ENCODE data around the gene ERC2.

ERC2 gene

DNA sequence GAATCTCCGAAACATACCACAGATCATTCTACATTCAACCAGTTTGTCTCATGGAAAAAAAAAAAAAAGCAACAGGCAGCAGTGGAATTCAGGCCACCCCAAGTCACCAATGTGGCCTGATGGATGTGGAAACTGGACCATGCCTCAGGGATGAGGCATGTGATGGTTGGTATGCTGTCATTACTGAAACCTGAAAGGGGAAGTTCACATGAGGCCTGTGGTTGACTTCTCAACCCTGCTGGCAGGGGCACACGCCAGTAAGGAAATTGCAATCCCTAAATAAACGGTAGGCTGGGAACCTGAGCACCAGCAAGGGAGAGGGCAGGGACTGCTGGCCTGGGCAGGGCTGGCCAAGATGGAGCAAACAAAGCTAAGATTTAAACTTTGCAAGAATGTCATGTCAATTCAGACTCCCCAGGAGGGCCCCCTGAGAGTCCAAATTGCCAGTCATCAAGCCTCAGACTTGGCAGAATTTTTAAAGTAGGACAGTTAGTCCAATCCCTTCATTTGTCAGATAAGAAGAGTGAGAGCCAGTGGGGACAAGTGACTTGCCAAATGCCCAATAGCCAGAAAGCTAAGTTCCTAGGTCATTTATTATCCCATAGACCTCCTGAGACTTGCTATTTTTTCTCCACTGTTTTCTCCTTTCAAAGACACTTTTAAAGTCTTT lies 310.4 kb downstream of the ERC2 start:
- no peak overlapping the region for H3K4me3 ChIP-seq (ENCODE audit: low read length)
- no peak for DNase-seq (ENCODE audit: low read depth, low spot score)

DNA sequence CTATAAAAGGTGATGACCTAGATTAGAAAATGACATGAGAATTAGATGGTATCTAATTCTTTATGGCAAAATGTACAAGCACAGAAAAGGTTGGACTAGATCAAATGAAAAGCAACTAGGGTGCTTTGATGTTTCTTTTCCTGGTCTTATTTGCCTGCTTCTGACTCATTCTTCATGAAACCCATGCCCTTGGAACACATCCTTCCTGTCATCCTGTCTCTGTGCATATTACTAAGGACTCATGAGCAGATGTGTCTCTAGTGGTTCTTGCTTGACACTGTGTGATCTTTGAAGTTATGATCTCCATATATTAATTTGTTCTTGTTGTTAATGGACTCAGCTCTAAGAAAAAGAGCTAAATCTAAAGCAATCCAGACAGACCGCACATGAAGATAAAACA lies 314.0 kb downstream of the ERC2 start:
- no peak overlapping the region for H3K4me3 ChIP-seq (ENCODE audit: low read length)
- peak; percentile 3 for DNase-seq (ENCODE audit: low read depth, low spot score)

DNA sequence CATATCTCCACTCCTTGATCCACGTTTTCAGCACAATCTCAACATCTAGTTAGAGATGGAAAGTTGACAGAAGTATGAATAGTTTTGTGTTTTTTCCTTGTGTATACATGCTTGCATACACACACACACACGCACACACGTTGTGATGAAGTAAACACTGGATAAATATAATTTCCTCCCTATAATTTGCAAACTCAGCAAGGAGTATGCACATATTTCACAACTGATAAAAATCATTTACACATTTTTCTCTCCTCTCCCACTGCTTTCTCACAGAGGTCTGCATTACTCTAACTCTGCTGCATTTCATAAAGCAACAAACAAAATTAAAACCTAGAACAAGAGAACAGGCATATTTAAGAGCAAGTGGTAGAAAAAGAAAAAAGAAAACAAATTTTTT lies 320.9 kb downstream of the ERC2 start:
- no peak overlapping the region for H3K4me3 ChIP-seq (ENCODE audit: low read length)
- no peak for DNase-seq (ENCODE audit: low read depth, low spot score)

DNA sequence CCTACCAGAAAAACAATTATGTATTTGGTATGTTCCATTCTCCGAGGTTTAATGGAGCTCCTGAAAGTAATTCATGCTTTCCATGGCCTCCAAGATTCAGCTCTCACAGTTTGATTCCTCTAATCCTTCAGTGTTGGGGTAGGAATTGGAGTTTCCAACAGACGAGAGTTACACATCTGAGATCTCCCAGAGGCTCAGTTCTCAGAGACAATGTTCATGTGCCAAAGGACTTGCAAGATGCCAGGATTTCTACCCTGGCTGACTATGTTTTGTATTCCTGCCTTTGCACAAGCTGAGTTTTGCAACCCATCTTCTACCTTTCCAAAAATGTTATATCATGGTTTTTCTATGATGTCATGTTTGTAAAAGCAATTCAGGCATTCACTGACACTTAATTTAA lies 322.9 kb downstream of the ERC2 start:
- no peak for DNase-seq (ENCODE audit: low read depth, low spot score)
- no peak overlapping the region for H3K4me3 ChIP-seq (ENCODE audit: low read length)

DNA sequence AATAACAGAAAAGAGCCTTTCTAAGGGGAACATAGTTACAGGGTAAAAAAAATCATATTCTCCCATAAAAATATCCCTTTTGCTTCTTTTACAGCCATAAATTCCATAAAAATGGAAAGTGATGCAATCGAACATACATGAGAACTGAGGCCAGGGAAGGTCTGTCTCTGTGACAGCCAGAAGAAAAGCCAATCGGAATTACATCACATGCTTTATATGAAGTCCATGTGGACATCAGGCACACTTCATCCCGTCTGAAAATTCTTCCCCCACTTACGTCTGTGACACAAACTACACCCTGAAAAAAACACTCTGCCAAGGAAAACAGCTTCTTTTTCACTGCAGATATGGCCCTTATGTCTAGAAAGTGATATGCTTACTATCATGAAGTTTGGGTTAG lies 323.5 kb downstream of the ERC2 start:
- DNase-seq (ENCODE audit: low read depth, low spot score): no peak
- no peak overlapping the region for H3K4me3 ChIP-seq (ENCODE audit: low read length)

DNA sequence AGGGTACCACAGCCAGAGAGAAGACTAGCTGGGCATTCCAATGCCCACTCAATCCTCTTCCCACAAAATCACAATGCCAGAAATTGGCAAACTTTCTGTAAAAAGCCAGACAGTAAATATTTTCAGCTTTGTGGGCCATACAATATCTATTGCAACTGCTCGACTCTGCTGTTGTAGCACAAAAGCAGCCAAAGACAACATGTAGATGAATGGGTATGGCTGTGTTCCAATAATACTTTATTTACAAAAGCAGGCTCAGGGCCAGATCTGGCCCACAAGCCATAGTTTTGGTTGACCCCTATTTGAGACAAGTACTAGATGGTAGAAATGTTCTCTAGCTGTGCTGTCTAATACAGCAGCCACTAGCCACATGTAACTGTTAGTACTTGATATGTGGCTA lies 330.9 kb downstream of the ERC2 start:
- H3K4me3 ChIP-seq (ENCODE audit: low read length): no peak overlapping the region
- DNase-seq (ENCODE audit: low read depth, low spot score): no peak

DNA sequence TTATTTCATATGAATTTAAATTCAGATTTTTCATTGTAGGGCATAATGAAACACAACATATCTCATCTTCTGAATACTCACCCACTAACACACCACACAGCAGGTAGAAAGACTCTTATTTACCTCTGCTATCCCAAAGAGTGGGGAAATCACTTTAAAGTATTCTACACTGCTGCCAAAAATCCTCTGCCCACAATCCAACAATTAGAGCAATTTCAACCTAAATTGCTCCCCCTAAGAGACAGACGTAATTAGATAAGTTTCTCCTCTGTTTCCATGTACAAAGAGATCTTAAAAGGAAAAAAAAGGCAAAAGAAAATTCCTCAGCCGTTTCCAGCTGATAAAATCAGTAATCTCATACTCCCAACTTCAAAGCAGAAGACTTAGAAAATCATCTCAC lies 331.8 kb downstream of the ERC2 start:
- H3K4me3 ChIP-seq (ENCODE audit: low read length): no peak overlapping the region
- no peak for DNase-seq (ENCODE audit: low read depth, low spot score)

DNA sequence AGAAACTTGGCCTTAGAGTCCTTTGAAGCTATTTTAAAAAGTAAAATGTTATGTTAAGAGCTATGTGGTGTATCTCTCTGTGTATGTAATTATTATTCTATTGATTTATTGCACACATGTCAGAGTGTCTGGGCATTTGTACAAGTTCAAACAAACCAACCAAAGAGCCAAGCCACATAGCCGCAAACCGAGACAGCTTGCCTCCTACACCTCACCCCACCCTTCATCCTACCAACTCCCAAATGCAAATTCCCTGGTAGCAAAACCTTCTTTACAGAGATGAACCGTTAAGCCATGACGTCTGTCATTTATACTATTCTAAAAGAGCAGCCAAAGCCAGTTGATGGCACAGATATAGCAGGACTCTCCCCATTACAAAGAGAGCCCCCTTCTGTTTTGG lies 332.3 kb downstream of the ERC2 start:
- no peak for DNase-seq (ENCODE audit: low read depth, low spot score)
- H3K4me3 ChIP-seq (ENCODE audit: low read length): no peak overlapping the region

DNA sequence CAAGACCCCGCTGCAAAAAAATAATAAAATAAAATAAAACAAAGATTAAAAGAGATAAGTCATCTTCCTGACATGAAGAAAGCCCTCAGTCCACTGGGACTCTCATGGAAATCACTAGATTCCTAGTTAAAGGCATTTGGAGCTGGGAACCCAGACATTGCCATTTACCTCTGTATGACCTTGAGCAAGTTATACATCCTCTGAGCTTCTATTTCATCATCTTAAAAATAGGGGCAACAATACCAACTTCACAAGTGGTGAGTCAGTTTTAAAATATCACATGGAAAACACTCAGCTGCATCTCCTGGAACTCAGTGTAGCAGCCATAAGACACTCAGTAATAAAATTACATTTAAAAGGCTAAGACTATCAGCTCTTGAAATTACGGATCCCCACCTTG lies 334.8 kb downstream of the ERC2 start:
- no peak overlapping the region for H3K4me3 ChIP-seq (ENCODE audit: low read length)
- DNase-seq (ENCODE audit: low read depth, low spot score): no peak

DNA sequence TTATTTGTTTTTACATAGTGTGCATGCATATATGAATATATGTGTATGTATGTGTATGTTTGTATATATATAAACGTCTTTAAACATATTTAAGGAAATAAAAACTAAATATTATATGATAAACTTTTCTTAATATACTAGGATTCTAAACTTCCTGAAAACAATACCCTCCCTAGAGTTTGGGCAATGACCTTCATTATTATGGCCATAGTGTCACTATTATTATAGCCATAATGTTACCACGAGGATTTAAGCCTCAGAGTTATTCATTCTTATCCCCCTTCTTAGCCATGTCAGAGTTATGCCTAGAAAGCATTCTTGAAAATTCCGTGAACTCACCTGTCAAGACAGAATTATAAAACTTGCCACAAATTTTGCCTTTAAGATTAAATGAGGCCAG lies 335.5 kb downstream of the ERC2 start:
- no peak overlapping the region for H3K4me3 ChIP-seq (ENCODE audit: low read length)
- no peak for DNase-seq (ENCODE audit: low read depth, low spot score)

DNA sequence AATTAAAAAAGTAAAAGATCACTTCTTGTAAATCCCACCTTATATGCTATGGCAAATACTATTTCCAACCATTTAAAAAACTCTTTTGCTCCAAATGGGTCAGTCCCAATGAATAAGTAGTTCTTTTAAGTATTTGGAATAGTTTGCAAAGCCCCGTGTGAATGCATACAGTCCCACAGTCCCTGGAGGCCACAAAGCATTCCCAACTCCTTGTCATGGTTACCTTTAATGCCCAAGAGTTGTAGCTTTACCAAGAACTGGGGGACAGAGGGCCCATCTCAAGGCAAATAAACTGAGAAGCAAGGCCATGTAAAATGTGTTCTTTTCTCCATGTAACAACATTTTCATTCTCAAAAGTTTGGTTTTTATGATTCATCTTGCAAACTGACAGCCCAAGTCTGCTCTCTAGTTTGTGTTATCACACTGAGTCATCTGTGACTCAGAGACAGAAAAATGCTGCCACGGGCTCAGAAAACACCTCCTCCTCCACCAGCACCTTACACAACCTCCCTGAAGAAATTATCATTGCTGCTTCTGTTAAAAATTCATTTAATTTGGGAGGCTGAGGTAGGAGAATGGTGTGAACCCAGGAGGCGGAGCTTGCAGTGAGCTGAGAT lies 336.2 kb downstream of the ERC2 start:
- H3K4me3 ChIP-seq (ENCODE audit: low read length): no peak overlapping the region
- DNase-seq (ENCODE audit: low read depth, low spot score): no peak

DNA sequence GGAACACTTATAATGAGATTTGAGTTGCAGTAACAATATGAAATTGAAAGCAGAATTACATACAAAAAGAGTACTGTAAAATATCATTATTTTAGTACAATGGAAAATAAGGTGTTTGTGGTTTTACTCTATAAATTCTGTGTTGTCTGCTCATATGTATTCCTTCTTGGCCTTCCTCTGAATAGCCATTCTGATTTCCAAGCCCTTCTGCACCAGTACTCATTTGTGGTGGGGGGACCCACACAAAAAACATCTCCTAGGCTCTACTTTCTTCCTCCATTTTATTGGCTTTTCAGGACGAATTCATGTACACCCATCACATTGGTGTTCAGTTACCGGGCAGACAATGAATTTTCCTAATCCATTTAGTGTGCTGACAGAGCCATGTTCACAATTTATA lies 338.2 kb downstream of the ERC2 start:
- no peak for DNase-seq (ENCODE audit: low read depth, low spot score)
- H3K4me3 ChIP-seq (ENCODE audit: low read length): no peak overlapping the region

DNA sequence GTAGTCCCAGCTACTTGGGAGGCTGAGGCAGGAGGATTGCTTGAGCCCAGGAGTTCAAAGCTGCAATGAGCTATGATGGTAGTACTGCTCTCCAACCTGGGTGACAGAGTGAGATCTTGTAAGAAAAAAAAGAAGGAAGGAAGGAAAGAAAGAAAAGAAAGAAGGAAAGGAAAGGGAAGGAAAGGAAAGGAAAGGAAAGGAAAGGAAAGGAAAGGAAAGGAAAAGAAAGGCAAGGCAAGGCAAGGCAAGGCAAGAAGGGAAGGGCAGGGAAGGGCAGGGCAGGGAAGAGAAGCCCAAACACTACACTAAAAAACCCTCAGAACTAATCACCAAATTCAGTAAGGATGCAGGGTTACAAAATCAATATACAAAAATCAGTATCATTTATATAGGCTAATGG lies 341.6 kb downstream of the ERC2 start:
- H3K4me3 ChIP-seq (ENCODE audit: low read length): no peak overlapping the region

DNA sequence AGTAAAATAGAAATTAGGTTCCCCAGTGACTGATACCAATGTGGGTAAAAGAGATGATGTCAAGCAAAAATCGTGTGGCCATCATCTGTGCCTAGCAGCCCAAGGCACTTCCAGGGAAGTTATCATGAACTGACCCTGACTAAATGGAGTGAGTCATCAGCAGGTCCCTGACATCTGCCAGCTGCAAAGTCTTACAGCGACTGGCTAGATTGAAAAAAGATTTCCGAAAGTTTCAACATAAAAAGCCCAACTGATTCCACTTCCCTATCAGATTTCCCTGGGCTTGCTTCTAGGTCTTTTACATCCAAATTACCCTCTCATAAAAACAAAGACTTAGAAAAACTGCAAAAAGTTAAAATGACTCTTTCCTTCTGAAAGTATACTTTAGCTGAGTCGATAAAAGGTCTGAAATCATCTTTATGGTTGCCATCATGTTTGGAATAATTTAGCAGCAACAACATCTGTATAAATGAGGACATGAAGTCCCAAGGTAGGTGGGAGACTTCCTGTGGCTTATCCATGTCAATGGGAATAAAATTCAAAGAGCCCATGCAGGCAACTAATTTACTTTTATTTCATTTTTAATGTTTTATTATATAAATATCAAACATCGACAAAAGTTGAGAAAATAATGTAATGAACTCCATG lies 342.8 kb downstream of the ERC2 start:
- no peak for DNase-seq (ENCODE audit: low read depth, low spot score)
- no peak overlapping the region for H3K4me3 ChIP-seq (ENCODE audit: low read length)

More for the DNA sequence above, 341.6 kb downstream of the ERC2 start:
- DNase-seq (ENCODE audit: low read depth, low spot score): no peak

DNA sequence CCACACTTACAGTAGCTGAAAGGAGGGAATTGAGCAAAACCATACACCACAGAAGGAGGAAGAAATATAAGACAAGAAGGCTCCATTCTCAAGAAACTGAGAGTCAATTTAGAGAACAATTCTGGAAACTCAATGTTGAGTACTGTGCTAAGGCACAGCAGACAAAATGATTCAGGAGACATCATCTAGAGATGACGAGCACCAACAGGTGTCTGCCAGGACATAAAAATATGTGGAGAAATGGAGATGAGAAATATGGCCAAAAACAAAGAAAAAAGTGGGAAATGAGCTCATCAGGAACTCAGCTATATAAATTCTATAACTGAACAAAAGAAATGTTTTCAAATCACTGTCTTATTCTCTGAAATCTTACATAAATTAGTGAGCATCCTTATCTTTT lies 343.7 kb downstream of the ERC2 start:
- no peak for DNase-seq (ENCODE audit: low read depth, low spot score)
- no peak overlapping the region for H3K4me3 ChIP-seq (ENCODE audit: low read length)

DNA sequence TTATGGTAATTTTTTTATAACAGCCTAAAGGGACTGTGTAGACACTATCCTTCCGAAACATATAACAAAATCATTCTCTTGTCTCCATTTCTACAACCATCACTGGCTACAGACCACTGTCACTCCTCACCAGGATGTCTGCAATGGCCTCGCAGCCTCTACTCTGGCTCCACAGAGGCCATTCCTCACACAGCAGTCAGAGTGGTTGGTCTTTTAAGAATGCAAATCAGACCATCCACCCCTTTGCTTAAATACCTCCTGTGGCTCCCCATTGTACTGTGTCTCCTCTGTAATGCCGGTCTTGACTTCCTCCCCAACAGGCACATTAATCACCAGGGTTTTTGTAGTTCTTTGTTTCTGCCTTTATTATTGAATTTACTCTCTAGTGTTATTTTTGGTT lies 344.8 kb downstream of the ERC2 start:
- no peak overlapping the region for H3K4me3 ChIP-seq (ENCODE audit: low read length)
- DNase-seq (ENCODE audit: low read depth, low spot score): no peak

DNA sequence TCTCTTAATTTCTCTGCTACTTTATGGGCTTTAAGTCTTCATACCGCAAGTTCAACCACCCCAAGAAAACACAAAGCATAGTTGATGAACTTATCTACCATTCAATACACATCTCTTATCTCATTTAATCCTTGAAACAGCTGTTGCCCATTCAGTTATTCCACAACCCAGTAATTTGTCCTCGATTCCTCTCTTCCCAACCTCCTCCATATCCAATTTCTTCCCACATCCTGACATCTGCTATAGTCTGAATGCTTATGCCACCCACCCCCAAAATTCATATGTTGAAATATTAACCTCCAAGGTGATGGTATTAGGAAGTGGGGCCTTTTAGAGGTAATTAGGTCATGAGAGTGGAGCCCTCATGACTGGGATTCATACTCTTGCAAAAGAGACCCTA lies 345.4 kb downstream of the ERC2 start:
- no peak overlapping the region for H3K4me3 ChIP-seq (ENCODE audit: low read length)
- DNase-seq (ENCODE audit: low read depth, low spot score): no peak

DNA sequence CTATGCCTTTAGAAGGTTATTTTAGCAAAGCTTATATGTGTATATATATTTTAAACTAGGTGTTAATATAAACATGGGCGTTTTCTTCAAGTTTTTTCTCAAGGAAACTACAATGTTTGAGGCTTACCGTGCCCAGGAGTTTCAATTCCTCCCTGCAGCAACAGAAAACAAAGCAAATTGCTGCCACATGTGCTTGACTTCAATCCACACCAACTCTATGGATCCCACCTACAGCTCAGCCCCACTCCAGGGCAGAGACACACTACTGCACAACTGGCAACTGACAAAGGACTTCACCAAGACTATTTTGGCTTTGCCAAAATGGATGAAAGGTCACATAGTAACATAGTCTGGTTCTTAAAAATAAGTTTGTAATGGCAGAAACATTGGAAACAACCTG lies 346.6 kb downstream of the ERC2 start:
- no peak for DNase-seq (ENCODE audit: low read depth, low spot score)

DNA sequence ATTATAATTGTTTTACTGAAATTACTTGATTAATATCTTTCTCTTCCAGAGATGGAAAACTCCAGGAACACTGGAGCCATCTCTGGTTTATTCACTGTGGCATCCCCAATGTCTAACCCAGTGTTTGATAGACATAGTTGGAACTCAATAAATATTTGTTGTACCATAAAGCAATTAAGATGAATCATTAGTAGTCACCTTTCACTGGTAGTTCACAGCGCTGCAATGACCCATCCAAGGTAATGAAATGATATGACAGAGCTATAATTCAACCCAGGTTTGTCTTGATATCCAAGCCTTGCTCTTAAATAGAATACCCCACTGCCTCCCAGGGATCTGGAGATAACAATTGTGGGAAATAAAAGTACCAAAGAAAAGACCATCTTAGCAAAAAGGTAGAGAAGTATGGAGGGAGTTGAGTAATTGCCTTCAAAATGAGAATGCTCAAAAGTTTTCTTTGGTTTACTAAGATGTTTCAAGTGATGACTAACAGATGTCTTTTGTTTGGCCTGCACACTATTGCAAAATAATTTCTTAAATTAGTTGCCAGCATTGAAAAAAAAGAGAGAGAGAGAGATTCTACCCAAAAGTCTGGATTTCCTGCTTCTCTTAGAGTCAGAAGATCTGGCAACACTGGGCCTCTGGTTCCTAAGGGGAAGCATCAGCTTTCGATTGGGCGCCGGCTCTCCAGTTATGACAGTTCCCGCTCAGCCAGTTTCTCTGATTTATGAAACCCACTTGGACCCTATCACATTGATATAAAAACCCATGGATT lies 348.5 kb downstream of the ERC2 start:
- no peak overlapping the region for H3K4me3 ChIP-seq (ENCODE audit: low read length)
- DNase-seq (ENCODE audit: low read depth, low spot score): no peak

More for the DNA sequence above, 346.6 kb downstream of the ERC2 start:
- H3K4me3 ChIP-seq (ENCODE audit: low read length): no peak overlapping the region

DNA sequence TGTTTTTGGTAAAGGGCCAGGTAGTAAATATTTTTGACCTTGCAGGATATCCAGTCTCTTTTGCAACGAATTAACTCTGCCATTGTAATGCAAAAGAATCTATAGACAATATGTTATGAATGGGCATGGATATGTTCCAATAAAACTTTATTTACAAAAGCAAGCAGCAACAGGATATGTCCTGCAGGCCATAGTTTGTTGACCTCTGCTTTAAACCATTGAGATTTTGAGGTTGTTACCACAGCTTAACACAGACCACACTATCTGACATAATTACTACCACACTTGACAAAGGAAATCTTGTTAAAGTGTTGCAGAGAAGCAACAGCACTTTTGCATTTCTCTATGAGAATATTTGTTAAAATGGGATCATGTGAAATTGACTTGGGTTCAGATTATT lies 349.3 kb downstream of the ERC2 start:
- DNase-seq (ENCODE audit: low read depth, low spot score): no peak
- H3K4me3 ChIP-seq (ENCODE audit: low read length): no peak overlapping the region
